Body of pancreas (tissue), 4 donors: Measurements from ENCODE around the gene ZSCAN18. TPM values are rescaled to one million over a fixed set of nuclear protein-coding genes. Genes with fewer than 3 reads are reported as not detected.

ENCODE experiments used
- ATAC-seq: fragments of 150-250 bp; one replicate; pipeline ENCODE4 v1.9.1; 2016
- DNase-seq, 4 donors: peaks; one replicate each; pipeline ENCODE4 v3.0.0-alpha.2; 2019
- H3K27ac ChIP-seq, 4 donors: fragments of 200-600 bp; sonication (generic); 1 replicate in 3 of 4; 2 replicates in 1 of 4; pipeline versions ENCODE4 v1.5.1 to v1.6.1; 2016 to 2019; ENCODE audit warnings: mild to moderate bottlenecking in 1 of 4, mixed read lengths in 1 of 4, moderate library complexity in 1 of 4
- H3K27me3 ChIP-seq, 2 donors: fragments of 200-600 bp; sonication (generic); one replicate each; pipeline ENCODE4 v1.6.0; 2016; ENCODE audit warnings: mild to moderate bottlenecking in 1 of 2
- H3K36me3 ChIP-seq, 2 donors: fragments of 200-600 bp; sonication (generic); replicated peaks in 1 of 2; 2 replicates each; pipeline ENCODE4 v1.5.1; 2016; ENCODE audit warnings: low read depth in 2 of 2; ENCODE audit not compliant: insufficient read depth in 1 of 2
- H3K4me1 ChIP-seq: fragments of 200-600 bp; sonication (generic); one replicate; pipeline ENCODE4 v1.6.0; 2016
- H3K4me3 ChIP-seq, 2 donors: fragments of 200-600 bp; sonication (generic); 1 replicate in 1 of 2; 2 replicates in 1 of 2; pipeline ENCODE4 v1.5.1; 2016 to 2019
- H3K9me3 ChIP-seq, 3 donors: fragments of 200-600 bp; sonication (generic); 1 replicate in 2 of 3; 2 replicates in 1 of 3; pipeline ENCODE4 v1.5.1; 2016
- CTCF ChIP-seq, 7 experiments: fragments of 450-650 bp in 4 of 7; fragments of 200-600 bp in 3 of 7; sonication (generic) in 3 of 7; IDR thresholded peaks; one replicate each; pipeline ENCODE4 v1.5.1; 2016 to 2019; ENCODE audit warnings: antibody characterized with exemption in 7 of 7
- POLR2A ChIP-seq, 3 donors: fragments of 450-650 bp; IDR thresholded peaks; one replicate each; pipeline ENCODE4 v1.6.1; 2016; ENCODE audit warnings: antibody characterized with exemption in 3 of 3, mild to moderate bottlenecking in 2 of 3
- WGBS, 2 donors: methylation state at CpG; one replicate each; pipeline ENCODE4 v1.1.5; 2017; 5-methylcytosine and 5-hydroxymethylcytosine counted together
- intact Hi-C: fragments of 100-400 bp; cut with DNase I; formaldehyde crosslinking; loops from one replicate; pipeline ENCODE4 v1.15.1; 2023
- total RNA-seq, 2 donors: library from RNA; depleted of rRNA; stranded (reverse); fragments of >200 nt; gene quantifications; one replicate each; pipeline ENCODE4 v1.1.0, GENCODE V29; 2016

Gene ZSCAN18
- total RNA-seq, 2 donors from 2014 or later: 37.4 to 43.2 TPM

- Histone ChIP-seq H3K27me3 (no peaks in the 10 kb centered on the region), H3K9me3 (peaks cover 0 to 14% (median 0%) of the 10 kb centered on the region in 3 donors), H3K36me3 (no peaks in the 10 kb centered on the region), H3K27ac (no peak overlapping the region), H3K4me1 (peaks cover 9% of the 10 kb centered on the region), H3K4me3 (no peak overlapping the region)
- no peak for TF ChIP-seq CTCF (IDR thresholded peaks at IDR 0.05)
- no peak for TF ChIP-seq POLR2A (IDR thresholded peaks at IDR 0.05)
- ATAC-seq: no peak
- WGBS, 2 donors: 61 to 72% methylated on average over 8 of the region's 8 CpGs
- no peak for DNase-seq
- intact Hi-C loops: no loop called here
Measured at GRCh38 chr19:58035863-58036262, 62.2 kb downstream of the ZSCAN18 start.

- H3K27me3 ChIP-seq: no peaks in the 10 kb centered on the region
- peaks cover 0 to 7% (median 0%) of the 10 kb centered on the region in 3 donors for H3K9me3 ChIP-seq
- DNase-seq: no peak
- peak overlapping the region in 2 of 4 donors; percentile 26 to 59 for H3K27ac ChIP-seq
- no peak for ATAC-seq
- H3K4me3 ChIP-seq: no peak overlapping the region
- no peaks in the 10 kb centered on the region for H3K36me3 ChIP-seq
- TF ChIP-seq CTCF (IDR thresholded peaks at IDR 0.05) (no peak), POLR2A (IDR thresholded peaks at IDR 0.05) (no peak)
- WGBS, 2 donors: 2 to 9% methylated on average over 17 to 20 of the region's 20 CpGs
- peaks cover 9% of the 10 kb centered on the region for H3K4me1 ChIP-seq
- intact Hi-C loops: no loop called here
Measured at GRCh38 chr19:58034477-58034793, 63.6 kb downstream of the ZSCAN18 start.

Other genes with a start within 250 kb of the ZSCAN18 start
- gene ZNF587, start 248.4 kb downstream of the ZSCAN18 start, total RNA-seq: 10 to 100 TPM; 13.7 to 20.1 TPM
- gene ZNF814, start 209.2 kb downstream of the ZSCAN18 start, total RNA-seq: 10 to 100 TPM in 1 of 2 donors, 1 to 10 TPM in 1; 6.5 to 30.7 TPM
- 1 to 10 TPM; 7.3 to 7.6 TPM for gene ZNF417, start 181.6 kb downstream of the ZSCAN18 start, total RNA-seq
- gene ZNF418, start 162.8 kb downstream of the ZSCAN18 start, total RNA-seq: 10 to 100 TPM in 1 of 2 donors, 1 to 10 TPM in 1; 2.6 to 15.3 TPM
- 1 to 10 TPM; 3.6 to 6.9 TPM for gene ZNF256, start 150.5 kb downstream of the ZSCAN18 start, total RNA-seq
- gene C19orf18, start 123.7 kb downstream of the ZSCAN18 start, total RNA-seq: 1 to 10 TPM in 1 of 2 donors, not detected in 1; 1.3 TPM
- 10 to 100 TPM; 11.7 to 21.4 TPM for gene ZNF606, start 95.4 kb downstream of the ZSCAN18 start, total RNA-seq
- gene ZSCAN1, start 64.2 kb downstream of the ZSCAN18 start, total RNA-seq: not detected
- 1 to 10 TPM; 3.9 to 4.9 TPM for gene ZNF135, start 38.9 kb downstream of the ZSCAN18 start, total RNA-seq
- 1 to 10 TPM; 2.6 to 4.6 TPM for gene ZNF329, start 52.6 kb upstream of the ZSCAN18 start, total RNA-seq
- 10 to 100 TPM; 15.6 to 31.6 TPM for gene ZNF274, start 84.8 kb upstream of the ZSCAN18 start, total RNA-seq
- gene ZNF544, start 130.7 kb upstream of the ZSCAN18 start, total RNA-seq: 10 to 100 TPM in 1 of 2 donors, 1 to 10 TPM in 1; 9.9 to 17.1 TPM
- 1 to 10 TPM; 3.6 to 4.6 TPM for gene ZNF8, start 180.7 kb upstream of the ZSCAN18 start, total RNA-seq
- 10 to 100 TPM; 39.6 to 54.2 TPM for gene ERVK3-1, start 207.1 kb upstream of the ZSCAN18 start, total RNA-seq
- 1 to 10 TPM in 1 of 2 donors, under 1 TPM in 1; 0.99 to 3.1 TPM for gene ZSCAN22, start 228.8 kb upstream of the ZSCAN18 start, total RNA-seq